HG03558 (cell line): ENCODE data around the gene COLGALT1.
A peak's percentile ranks its signal among the peaks of the same experiment; 100 is the strongest.
"Not testable (repeated sequence)": the region's sequence is repeated elsewhere in the genome, so short reads cannot be mapped to it uniquely, and the experiment has no call there.

Experiments
- ATAC-seq: cut with Tn5 transposase; IDR thresholded peaks from one replicate; pipeline ENCODE4 v1.9.1; 2021; ENCODE audit warnings: moderate number of reproducible peaks; ENCODE audit not compliant: unreplicated experiment; ENCODE audit errors: extremely low read depth

The COLGALT1 gene

GRCh38 chr19:17590866-17591265 is 35.4 kb downstream of the COLGALT1 start:
- no peak for ATAC-seq

GRCh38 chr19:17594296-17594695 is 38.8 kb downstream of the COLGALT1 start:
- ATAC-seq: not testable (repeated sequence)

GRCh38 chr19:17598063-17598462 is 42.6 kb downstream of the COLGALT1 start:
- ATAC-seq: not testable (repeated sequence)

- ATAC-seq: no peak
These were observed 43.5 kb downstream of the COLGALT1 start for GRCh38 chr19:17598953-17599352.

- ATAC-seq: no peak
These were observed 44.3 kb downstream of the COLGALT1 start for GRCh38 chr19:17599780-17600179.

- ATAC-seq: no peak
These were observed 46.2 kb downstream of the COLGALT1 start for GRCh38 chr19:17601683-17602082.

- ATAC-seq: no peak
These were observed 46.8 kb downstream of the COLGALT1 start for GRCh38 chr19:17602217-17602616.

GRCh38 chr19:17602872-17603510 is 47.5 kb downstream of the COLGALT1 start:
- no peak for ATAC-seq

- ATAC-seq: no peak
These were observed 49.0 kb downstream of the COLGALT1 start for GRCh38 chr19:17604372-17605025.

GRCh38 chr19:17605117-17605516 is 49.7 kb downstream of the COLGALT1 start:
- no peak for ATAC-seq

- ATAC-seq: peak; percentile 45
These were observed 50.5 kb downstream of the COLGALT1 start for GRCh38 chr19:17605761-17606589.

GRCh38 chr19:17606590-17607185 is 51.2 kb downstream of the COLGALT1 start:
- ATAC-seq: no peak

- ATAC-seq: no peak
These were observed 52.5 kb downstream of the COLGALT1 start for GRCh38 chr19:17607936-17608335.

GRCh38 chr19:17610384-17610783 is 54.9 kb downstream of the COLGALT1 start:
- ATAC-seq: no peak

GRCh38 chr19:17611462-17612244 is 56.2 kb downstream of the COLGALT1 start:
- no peak for ATAC-seq

GRCh38 chr19:17614476-17614875 is 59.0 kb downstream of the COLGALT1 start:
- ATAC-seq: no peak

- no peak for ATAC-seq
These were observed 60.6 kb downstream of the COLGALT1 start for GRCh38 chr19:17615889-17616685.

- ATAC-seq: no peak
These were observed 61.2 kb downstream of the COLGALT1 start for GRCh38 chr19:17616686-17616960.

- ATAC-seq: no peak
These were observed 61.7 kb downstream of the COLGALT1 start for GRCh38 chr19:17616961-17617806.
